Vagina (tissue), 2 donors: ENCODE data around the gene THEM5.

Experiments used
- CTCF ChIP-seq, 3 experiments: fragments of 450-650 bp in 2 of 3; fragments of 200-600 bp in 1 of 3; sonication (generic) in 1 of 3; IDR thresholded peaks; one replicate each; pipeline ENCODE4 v1.5.1; 2017 to 2019; ENCODE audit warnings: antibody characterized with exemption in 3 of 3, mild to moderate bottlenecking in 2 of 3, moderate library complexity in 2 of 3
- POLR2A ChIP-seq, 2 donors: fragments of 450-650 bp; IDR thresholded peaks; one replicate each; pipeline ENCODE4 v1.6.1; 2017; ENCODE audit warnings: antibody characterized with exemption in 2 of 2, mild to moderate bottlenecking in 2 of 2, moderate library complexity in 2 of 2
- POLR2AphosphoS5 ChIP-seq, 2 donors: sonication (generic); formaldehyde crosslinking; IDR thresholded peaks; one replicate each; pipeline ENCODE4 v1.9.0; 2017; ENCODE audit warnings: antibody characterized with exemption in 2 of 2, mild to moderate bottlenecking in 2 of 2, low read depth in 1 of 2; ENCODE audit not compliant: insufficient read depth in 1 of 2

GRCh38 chr1:151831605-151832004 lies 21.9 kb downstream of the THEM5 start, which contains the start of gene RORC:
- TF ChIP-seq CTCF (IDR thresholded peaks at IDR 0.05), result no peak
- no peak for TF ChIP-seq POLR2AphosphoS5 (IDR thresholded peaks at IDR 0.05; ENCODE audit: insufficient read depth in 1 of 2, low read depth in 1 of 2)
- TF ChIP-seq POLR2A (IDR thresholded peaks at IDR 0.05), result no peak
